ENCODE data around the gene PSPH.

PSPH gene

GRCh38 chr7:55970978-55971377, 80.3 kb downstream of the PSPH start:
- Histone ChIP-seq H3K27ac (replicated peaks) (no peak overlapping the region), H3K27me3 (ENCODE audit: insufficient read depth, poor library complexity, severe bottlenecking) (no peaks in the 10 kb centered on the region), H3K4me3 (replicated peaks; ENCODE audit: insufficient read depth, low read length) (no peak overlapping the region)
- DNase-seq (ENCODE audit: low read depth in 1 of 2, low spot score in 1 of 2) = no peak
- no peak for TF ChIP-seq GABPA (IDR thresholded peaks at IDR 0.05; ENCODE audit: low read depth)
- no peak for TF ChIP-seq POLR2AphosphoS5 (IDR thresholded peaks at IDR 0.05; ENCODE audit: low read depth)
- no peak for TF ChIP-seq SPI1 (IDR thresholded peaks at IDR 0.05; ENCODE audit: borderline replicate concordance, low read depth)

GRCh38 chr7:55970561-55970960, 80.7 kb downstream of the PSPH start:
- H3K27me3 ChIP-seq (ENCODE audit: insufficient read depth, poor library complexity, severe bottlenecking) = no peaks in the 10 kb centered on the region
- no peak for TF ChIP-seq POLR2AphosphoS5 (IDR thresholded peaks at IDR 0.05; ENCODE audit: low read depth)
- TF ChIP-seq CTCF (IDR thresholded peaks at IDR 0.05; ENCODE audit: insufficient read depth, low read length) = no peak
- no peak for TF ChIP-seq SPI1 (IDR thresholded peaks at IDR 0.05; ENCODE audit: borderline replicate concordance, low read depth)
- TF ChIP-seq GABPA (IDR thresholded peaks at IDR 0.05; ENCODE audit: low read depth) = no peak
- no peak for TF ChIP-seq REST (IDR thresholded peaks at IDR 0.05; ENCODE audit: insufficient replicate concordance, low read depth)
- H3K27ac ChIP-seq (replicated peaks) = no peak overlapping the region
- DNase-seq (ENCODE audit: low read depth in 1 of 2, low spot score in 1 of 2) = no peak
- H3K4me3 ChIP-seq (replicated peaks; ENCODE audit: insufficient read depth, low read length) = no peak overlapping the region

GRCh38 chr7:55969391-55969790, 81.9 kb downstream of the PSPH start:
- H3K4me3 ChIP-seq (replicated peaks; ENCODE audit: insufficient read depth, low read length) = no peak overlapping the region
- DNase-seq (ENCODE audit: low read depth in 1 of 2, low spot score in 1 of 2) = no peak
- no peaks in the 10 kb centered on the region for H3K27me3 ChIP-seq (ENCODE audit: insufficient read depth, poor library complexity, severe bottlenecking)
- TF ChIP-seq REST (IDR thresholded peaks at IDR 0.05; ENCODE audit: insufficient replicate concordance, low read depth) = no peak
- no peak for TF ChIP-seq POLR2AphosphoS5 (IDR thresholded peaks at IDR 0.05; ENCODE audit: low read depth)
- no peak for TF ChIP-seq CTCF (IDR thresholded peaks at IDR 0.05; ENCODE audit: insufficient read depth, low read length)
- TF ChIP-seq SPI1 (IDR thresholded peaks at IDR 0.05; ENCODE audit: borderline replicate concordance, low read depth) = no peak
- TF ChIP-seq GABPA (IDR thresholded peaks at IDR 0.05; ENCODE audit: low read depth) = no peak
- no peak overlapping the region for H3K27ac ChIP-seq (replicated peaks)

- H3K4me3 ChIP-seq (replicated peaks; ENCODE audit: insufficient read depth, low read length) = no peak overlapping the region
- DNase-seq (ENCODE audit: low read depth in 1 of 2, low spot score in 1 of 2) = no peak
- no peaks in the 10 kb centered on the region for H3K27me3 ChIP-seq (ENCODE audit: insufficient read depth, poor library complexity, severe bottlenecking)
- no peak for TF ChIP-seq POLR2AphosphoS5 (IDR thresholded peaks at IDR 0.05; ENCODE audit: low read depth)
- no peak for TF ChIP-seq GABPA (IDR thresholded peaks at IDR 0.05; ENCODE audit: low read depth)
- TF ChIP-seq CTCF (IDR thresholded peaks at IDR 0.05; ENCODE audit: insufficient read depth, low read length) = no peak
- no peak for TF ChIP-seq SPI1 (IDR thresholded peaks at IDR 0.05; ENCODE audit: borderline replicate concordance, low read depth)
- no peak for TF ChIP-seq REST (IDR thresholded peaks at IDR 0.05; ENCODE audit: insufficient replicate concordance, low read depth)
- no peak overlapping the region for H3K27ac ChIP-seq (replicated peaks)
Measured at GRCh38 chr7:55966851-55967250, 84.4 kb downstream of the PSPH start.
